Esophagus muscularis mucosa (tissue), 4 donors: Measurements from ENCODE around the gene P3H3.

Source experiments
- CTCF ChIP-seq, 3 experiments: fragments of 200-600 bp in 2 of 3; fragments of 450-650 bp in 1 of 3; sonication (generic) in 2 of 3; IDR thresholded peaks; one replicate each; pipeline ENCODE4 v1.5.1; 2017 to 2019; ENCODE audit warnings: antibody characterized with exemption in 3 of 3, mild to moderate bottlenecking in 2 of 3, moderate library complexity in 1 of 3
- EP300 ChIP-seq: sonication (generic); formaldehyde crosslinking; IDR thresholded peaks from one replicate; pipeline ENCODE4 v1.6.1; 2017; ENCODE audit warnings: antibody characterized with exemption
- POLR2A ChIP-seq: fragments of 450-650 bp; IDR thresholded peaks from one replicate; pipeline ENCODE4 v1.6.1; 2017; ENCODE audit warnings: antibody characterized with exemption, moderate library complexity, mild to moderate bottlenecking, low read depth
- POLR2AphosphoS5 ChIP-seq, 2 donors: sonication (generic); formaldehyde crosslinking; IDR thresholded peaks; one replicate each; pipeline ENCODE4 v1.6.1; 2017; ENCODE audit warnings: antibody characterized with exemption in 2 of 2

- TF ChIP-seq CTCF (IDR thresholded peaks at IDR 0.05) (no peak), EP300 (no peak), POLR2A (no peak), POLR2AphosphoS5 (IDR thresholded peaks at IDR 0.05) (no peak)
Observed at GRCh38 chr12:6821591-6822425, 6.4 kb upstream of the P3H3 start, which contains the start of gene GPR162.
